ENCODE data around the gene CDK11B. TPM values are rescaled to one million over a fixed set of nuclear protein-coding genes. Genes with fewer than 3 reads are reported as not detected.

CDK11B gene
- 8.4 and 12.3 TPM in 2 replicates for total RNA-seq

GRCh38 chr1:1658583-1659549, at the start of gene CDK11B:
TSS of gene CDK11B (minus strand) at chr1:1659004. CDS start at chr1:1657485, 1,519 bp downstream.

GRCh38 chr1:1692714-1693647, 34.2 kb upstream of the CDK11B start, which contains the start of gene SLC35E2B:
TSS of gene SLC35E2B (minus strand) at chr1:1692795. CDS start at chr1:1676699, 16,096 bp downstream.

DNA sequence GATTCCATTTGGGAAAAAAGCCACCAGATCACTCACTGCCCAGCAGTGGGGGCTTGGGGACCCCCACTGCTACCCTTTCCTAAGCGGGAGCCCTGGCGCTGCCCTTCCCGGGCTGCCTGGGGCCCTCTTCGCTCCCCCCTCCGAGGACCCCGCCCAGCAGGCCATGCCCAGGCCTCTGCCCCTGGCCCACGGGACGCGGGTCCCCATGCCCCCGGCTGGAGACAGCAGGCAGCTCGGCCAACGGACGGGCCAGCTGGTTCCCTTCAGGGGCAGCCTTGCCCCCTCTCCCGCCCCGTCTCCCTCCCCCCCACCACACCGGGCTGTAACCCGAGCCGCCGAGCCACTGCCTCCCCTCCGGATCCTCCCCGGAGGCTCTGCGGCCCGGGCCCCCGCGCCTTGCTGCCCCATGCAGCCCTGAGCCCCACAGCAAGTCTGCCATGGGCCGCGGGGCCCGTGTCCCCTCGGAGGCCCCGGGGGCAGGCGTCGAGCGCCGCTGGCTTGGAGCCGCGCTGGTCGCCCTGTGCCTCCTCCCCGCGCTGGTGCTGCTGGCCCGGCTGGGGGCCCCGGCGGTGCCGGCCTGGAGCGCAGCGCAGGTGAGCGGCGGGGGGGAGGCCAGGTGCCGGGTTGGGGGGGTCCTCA, 26.9 kb downstream of the CDK11B start, which contains the start of gene MMP23B:
MMP23B (plus strand) TSS at position 392 of the 639 bp plus-strand sequence; CDS start at position 438, 46 bp downstream.

GRCh38 chr1:1615256-1616044, 43.4 kb downstream of the CDK11B start, which contains the start of gene MIB2:
TSS of gene MIB2 (plus strand) at chr1:1615500. CDS start at chr1:1623453, 7,953 bp downstream.

DNA sequence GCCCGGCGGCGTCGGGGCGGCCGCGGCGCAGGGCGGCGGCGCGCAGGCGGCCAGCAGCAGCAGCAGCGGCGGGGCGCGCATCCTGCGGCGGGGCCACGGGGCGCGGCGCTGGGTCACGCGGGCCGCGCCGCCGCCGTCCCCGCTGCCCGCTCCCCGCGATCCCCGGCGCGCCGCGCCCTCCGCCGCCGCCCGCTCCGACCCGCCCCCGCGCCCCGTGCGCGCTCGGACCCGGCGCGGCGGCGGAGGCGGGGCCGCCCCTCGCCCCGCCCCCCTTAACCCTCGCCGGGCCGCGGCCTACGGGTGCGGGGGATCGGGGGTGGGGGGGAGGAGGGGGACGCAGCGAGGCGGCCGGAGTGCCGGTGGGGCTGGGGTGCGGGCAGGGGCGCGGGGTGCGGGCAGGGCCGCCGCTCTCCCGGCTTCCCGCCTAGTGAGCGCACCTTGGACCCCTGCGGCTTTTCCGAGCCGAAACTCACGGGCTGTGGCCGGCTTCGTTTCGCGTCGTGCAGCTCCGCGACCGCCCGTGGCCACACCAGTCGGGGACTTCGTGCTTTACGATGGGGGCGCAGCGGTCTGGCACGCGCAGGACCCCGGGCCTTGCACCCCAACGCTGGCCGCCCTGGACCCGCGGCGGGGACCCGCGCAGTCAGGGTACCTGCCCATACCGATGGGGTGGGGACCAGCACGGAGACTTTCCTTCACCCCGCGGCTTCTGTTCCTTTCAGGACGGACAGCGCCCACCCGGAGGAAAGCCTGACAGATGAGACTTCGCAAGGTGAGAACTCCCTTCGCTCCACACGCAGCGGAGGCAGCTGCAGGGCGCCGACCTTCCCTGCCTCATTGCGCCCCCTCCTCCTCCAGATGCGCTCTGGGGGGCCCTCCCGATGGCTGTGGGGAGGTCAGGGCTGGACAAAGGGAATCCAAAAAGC, 58.6 kb downstream of the CDK11B start, which contains the start of gene FNDC10:
FNDC10 (minus strand) TSS at position 201 of the 926 bp plus-strand sequence; CDS start at position 81, 120 bp downstream.

Other genes with a start within 250 kb of the CDK11B start
- gene ANKRD65, start 237.7 kb downstream of the CDK11B start, total RNA-seq: 0.77 and 0.87 TPM in 2 replicates
- 3.2 and 5.1 TPM in 2 replicates for gene VWA1, start 223.3 kb downstream of the CDK11B start, total RNA-seq
- gene ATAD3C, start 209.3 kb downstream of the CDK11B start, total RNA-seq: 0.50 TPM in 1 of 2 replicates, not detected in the other
- gene ATAD3B, start 187.2 kb downstream of the CDK11B start, total RNA-seq: 16.9 and 35.3 TPM in 2 replicates
- gene ATAD3A, start 146.8 kb downstream of the CDK11B start, total RNA-seq: 33.6 and 79.5 TPM in 2 replicates
- gene TMEM240, start 118.4 kb downstream of the CDK11B start, total RNA-seq: 3.3 and 7.2 TPM in 2 replicates
- 62.5 and 67.6 TPM in 2 replicates for gene SSU72, start 84.1 kb downstream of the CDK11B start, total RNA-seq
- 0.77 and 1.00 TPM in 2 replicates for gene FNDC10, start 58.9 kb downstream of the CDK11B start, total RNA-seq
- 49.7 and 112 TPM in 2 replicates for gene MIB2, start 43.5 kb downstream of the CDK11B start, total RNA-seq
- 1.2 and 4.7 TPM in 2 replicates for gene MMP23B, start 26.8 kb downstream of the CDK11B start, total RNA-seq
- 31.8 and 35.4 TPM in 2 replicates for gene SLC35E2B, start 33.8 kb upstream of the CDK11B start, total RNA-seq
- gene CDK11A, start 65.4 kb upstream of the CDK11B start, total RNA-seq: 12.4 and 15.2 TPM in 2 replicates
- 36.9 and 40.3 TPM in 2 replicates for gene NADK, start 119.5 kb upstream of the CDK11B start, total RNA-seq
- gene GNB1, start 232.1 kb upstream of the CDK11B start, total RNA-seq: 89.1 and 101 TPM in 2 replicates

Data from uterine smooth muscle cell (primary cell).